ENCODE results near the gene GMCL1.
"Not testable (repeated sequence)": the region's sequence is repeated elsewhere in the genome, so short reads cannot be mapped to it uniquely, and the experiment has no call there.

The GMCL1 gene

GRCh38 chr2:69807821-69808540, 21.5 kb upstream of the GMCL1 start:
- peak; percentile 42 for DNase-seq

- DNase-seq, result no peak
Observed at GRCh38 chr2:69810550-69810949, 18.9 kb upstream of the GMCL1 start.

GRCh38 chr2:69811018-69811417, 18.4 kb upstream of the GMCL1 start:
- no peak for DNase-seq

GRCh38 chr2:69811591-69811990, 17.9 kb upstream of the GMCL1 start:
- DNase-seq, result no peak

- DNase-seq, result no peak
Observed at GRCh38 chr2:69815717-69816116, 13.7 kb upstream of the GMCL1 start.

- DNase-seq, result peak; percentile 66
Observed at GRCh38 chr2:69816923-69817542, 12.4 kb upstream of the GMCL1 start.

- peak; percentile 23 for DNase-seq
Observed at GRCh38 chr2:69817729-69818501, 11.5 kb upstream of the GMCL1 start.

GRCh38 chr2:69827796-69828540, 1.5 kb upstream of the GMCL1 start:
- no peak for DNase-seq

GRCh38 chr2:69828938-69829255, 563 bp upstream of the GMCL1 start:
- no peak for DNase-seq

GRCh38 chr2:69830045-69830905, 815 bp downstream of the GMCL1 start:
- peak; percentile 3 for DNase-seq

- DNase-seq, result not testable (repeated sequence)
Observed at GRCh38 chr2:69830906-69831241, 1.4 kb downstream of the GMCL1 start.

- no peak for DNase-seq
Observed at GRCh38 chr2:69831354-69831905, 2.0 kb downstream of the GMCL1 start.

- DNase-seq, result no peak
Observed at GRCh38 chr2:69833752-69834151, 4.3 kb downstream of the GMCL1 start.

- DNase-seq, result no peak
Observed at GRCh38 chr2:69835666-69836065, 6.2 kb downstream of the GMCL1 start.

- DNase-seq, result no peak
Observed at GRCh38 chr2:69836316-69836715, 6.9 kb downstream of the GMCL1 start.

GRCh38 chr2:69837533-69837932, 8.1 kb downstream of the GMCL1 start:
- DNase-seq, result no peak

GRCh38 chr2:69843993-69844392, 14.5 kb downstream of the GMCL1 start:
- DNase-seq, result no peak

- no peak for DNase-seq
Observed at GRCh38 chr2:69844560-69844959, 15.1 kb downstream of the GMCL1 start.

- no peak for DNase-seq
Observed at GRCh38 chr2:69846182-69847067, 17.0 kb downstream of the GMCL1 start.

GRCh38 chr2:69847068-69847828, 17.8 kb downstream of the GMCL1 start:
- DNase-seq, result no peak
